Sigmoid colon (tissue), 7 donors: ENCODE measurements around the gene BACE2. TPM values are rescaled to one million over a fixed set of nuclear protein-coding genes. Genes with fewer than 3 reads are reported as not detected.
"Not testable (repeated sequence)": the region's sequence is repeated elsewhere in the genome, so short reads cannot be mapped to it uniquely, and the experiment has no call there.

Experiments used
- DNase-seq: peaks from one replicate; pipeline ENCODE4 v3.0.0-alpha.2; 2019
- H3K27ac ChIP-seq, 4 donors: fragments of 200-600 bp; sonication (generic); one replicate each; pipeline ENCODE4 v1.5.1; 2016 to 2019; ENCODE audit warnings: mild to moderate bottlenecking in 1 of 4
- H3K27me3 ChIP-seq, 3 donors: fragments of 200-600 bp; sonication (generic); one replicate each; pipeline ENCODE4 v1.5.1; 2019; ENCODE audit warnings: mild to moderate bottlenecking in 1 of 3
- H3K36me3 ChIP-seq, 4 donors: fragments of 200-600 bp; sonication (generic); one replicate each; pipeline ENCODE4 v1.5.1; 2016 to 2019
- H3K4me1 ChIP-seq, 4 donors: fragments of 200-600 bp; sonication (generic); one replicate each; pipeline ENCODE4 v1.5.1; 2017 to 2019
- H3K4me3 ChIP-seq, 4 donors: fragments of 200-600 bp; sonication (generic); one replicate each; pipeline ENCODE4 v1.5.1; 2017 to 2019; ENCODE audit warnings: mild to moderate bottlenecking in 2 of 4, moderate library complexity in 1 of 4
- H3K9me3 ChIP-seq, 4 donors: fragments of 200-600 bp in 3 of 4; sonication (generic) in 3 of 4; one replicate each; pipeline versions ENCODE4 v1.5.1 to v1.6.1; 2013 to 2019
- EP300 ChIP-seq, 4 donors: sonication (generic); formaldehyde crosslinking; IDR thresholded peaks; one replicate each; pipeline ENCODE4 v1.6.1; 2017; ENCODE audit warnings: antibody characterized with exemption in 4 of 4
- POLR2A ChIP-seq, 2 donors: fragments of 450-650 bp; IDR thresholded peaks; one replicate each; pipeline ENCODE4 v1.6.1; 2016; ENCODE audit warnings: antibody characterized with exemption in 2 of 2, mild to moderate bottlenecking in 2 of 2, moderate library complexity in 2 of 2
- POLR2AphosphoS5 ChIP-seq, 4 donors: sonication (generic); formaldehyde crosslinking; IDR thresholded peaks; one replicate each; pipeline ENCODE4 v1.6.1; 2017; ENCODE audit warnings: antibody characterized with exemption in 4 of 4
- WGBS, 2 donors: extraction: QIAGEN DNeasy Blood & Tissue Kit; methylation state at CpG; one replicate each; pipeline ENCODE4 v1.1.7; 2013; 5-methylcytosine and 5-hydroxymethylcytosine counted together
- intact Hi-C: fragments of 100-400 bp; cut with DNase I; formaldehyde crosslinking; loops from one replicate; pipeline ENCODE4 v1.15.1; 2023
- polyA plus RNA-seq, 3 donors: library from polyadenylated mRNA; stranded (reverse); fragments of 200-250 nt; gene quantifications; one replicate each; pipeline ENCODE4 v1.2.3, GENCODE V29; 2013
- total RNA-seq, 4 donors: library from RNA; depleted of rRNA; stranded (reverse); fragments of >200 nt; gene quantifications; one replicate each; pipeline ENCODE4 v1.1.0, GENCODE V29; 2016
- TF ChIP-seq, protein P1 (sequence below), 4 experiments: fragments of 450-650 bp in 3 of 4; fragments of 200-600 bp in 1 of 4; IDR thresholded peaks; one replicate each; pipeline ENCODE4 v1.5.1; 2016 to 2019; ENCODE audit warnings: antibody characterized with exemption in 4 of 4, mild to moderate bottlenecking in 3 of 4, moderate library complexity in 2 of 4
- donor health status: healthy with polysubstance abuse.
- donor health status: Bipolar disorder and iron deficiency.
- donor health status: healthy.

Gene BACE2
- total and polyA plus RNA-seq, 7 donors, result 12.0 to 204 (median 52.8) TPM

GRCh38 chr21:41251961-41252642 lies 84.1 kb downstream of the BACE2 start:
- intact Hi-C loops, result no loop called here
- WGBS, 2 donors, result 85 to 93% methylated on average over 12 of the region's 12 CpGs
- H3K4me3 ChIP-seq, result no peak overlapping the region
- H3K36me3 ChIP-seq, result peaks cover 19 to 87% (median 44%) of the 10 kb centered on the region in 4 donors
- no peaks in the 10 kb centered on the region for H3K27me3 ChIP-seq
- H3K4me1 ChIP-seq, result no peaks in the 10 kb centered on the region
- no peak overlapping the region for H3K27ac ChIP-seq
- TF ChIP-seq, protein P1, sequence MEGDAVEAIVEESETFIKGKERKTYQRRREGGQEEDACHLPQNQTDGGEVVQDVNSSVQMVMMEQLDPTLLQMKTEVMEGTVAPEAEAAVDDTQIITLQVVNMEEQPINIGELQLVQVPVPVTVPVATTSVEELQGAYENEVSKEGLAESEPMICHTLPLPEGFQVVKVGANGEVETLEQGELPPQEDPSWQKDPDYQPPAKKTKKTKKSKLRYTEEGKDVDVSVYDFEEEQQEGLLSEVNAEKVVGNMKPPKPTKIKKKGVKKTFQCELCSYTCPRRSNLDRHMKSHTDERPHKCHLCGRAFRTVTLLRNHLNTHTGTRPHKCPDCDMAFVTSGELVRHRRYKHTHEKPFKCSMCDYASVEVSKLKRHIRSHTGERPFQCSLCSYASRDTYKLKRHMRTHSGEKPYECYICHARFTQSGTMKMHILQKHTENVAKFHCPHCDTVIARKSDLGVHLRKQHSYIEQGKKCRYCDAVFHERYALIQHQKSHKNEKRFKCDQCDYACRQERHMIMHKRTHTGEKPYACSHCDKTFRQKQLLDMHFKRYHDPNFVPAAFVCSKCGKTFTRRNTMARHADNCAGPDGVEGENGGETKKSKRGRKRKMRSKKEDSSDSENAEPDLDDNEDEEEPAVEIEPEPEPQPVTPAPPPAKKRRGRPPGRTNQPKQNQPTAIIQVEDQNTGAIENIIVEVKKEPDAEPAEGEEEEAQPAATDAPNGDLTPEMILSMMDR (IDR thresholded peaks at IDR 0.05), result no peak
- TF ChIP-seq POLR2AphosphoS5 (IDR thresholded peaks at IDR 0.05), result no peak
- no peak for TF ChIP-seq EP300 (IDR thresholded peaks at IDR 0.05)
- TF ChIP-seq POLR2A (IDR thresholded peaks at IDR 0.05), result no peak
- H3K9me3 ChIP-seq, result peaks cover 0 to 7% (median 0%) of the 10 kb centered on the region in 4 donors
- no peak for DNase-seq

DNA sequence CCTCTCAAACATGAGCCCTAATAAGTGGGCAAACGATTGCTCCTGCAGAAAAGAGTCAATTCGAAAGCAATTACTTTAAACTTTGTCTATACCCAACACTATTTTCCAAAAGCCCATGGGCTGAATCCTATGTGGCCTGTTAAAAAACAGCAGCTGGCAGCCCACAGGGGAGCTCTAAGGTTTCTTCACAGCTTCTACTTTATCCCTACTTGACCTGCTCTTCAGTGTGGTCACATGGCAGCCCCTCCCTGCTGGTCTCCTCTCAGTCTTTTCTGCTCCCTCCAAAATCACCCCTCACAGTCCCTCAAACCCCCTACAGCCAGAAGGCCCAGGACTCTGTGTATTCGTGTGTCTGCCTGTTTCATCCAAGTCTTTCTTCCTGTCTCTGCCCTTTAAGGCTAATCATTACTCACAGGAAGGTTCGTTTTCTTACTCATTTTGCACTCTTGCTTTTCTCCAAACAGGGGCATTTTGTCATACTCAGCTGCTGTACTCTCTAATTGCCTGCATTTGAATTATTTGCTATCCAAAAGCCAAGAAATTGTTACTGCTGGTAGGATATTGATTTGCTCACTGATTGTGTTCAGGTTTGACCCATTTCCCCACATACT lies 86.2 kb downstream of the BACE2 start:
- intact Hi-C loops, result no loop called here
- WGBS, 2 donors, result 65 to 81% methylated on average over 4 of the region's 4 CpGs
- no peak for TF ChIP-seq POLR2AphosphoS5 (IDR thresholded peaks at IDR 0.05)
- TF ChIP-seq EP300 (IDR thresholded peaks at IDR 0.05), result no peak
- no peak for TF ChIP-seq POLR2A (IDR thresholded peaks at IDR 0.05)
- TF ChIP-seq, protein P1 (IDR thresholded peaks at IDR 0.05), result no peak
- H3K9me3 ChIP-seq, result peaks cover 0 to 7% (median 0%) of the 10 kb centered on the region in 4 donors
- DNase-seq, result no peak
- H3K4me1 ChIP-seq, result no peaks in the 10 kb centered on the region
- H3K36me3 ChIP-seq, result peaks cover 14 to 74% (median 36%) of the 10 kb centered on the region in 4 donors
- no peaks in the 10 kb centered on the region for H3K27me3 ChIP-seq
- H3K27ac ChIP-seq, result no peak overlapping the region
- H3K4me3 ChIP-seq, result no peak overlapping the region

- H3K4me3 ChIP-seq, result no peak overlapping the region
- no peak for DNase-seq
- TF ChIP-seq EP300 (IDR thresholded peaks at IDR 0.05), result no peak
- no peak for TF ChIP-seq POLR2A (IDR thresholded peaks at IDR 0.05)
- TF ChIP-seq, protein P1 (IDR thresholded peaks at IDR 0.05), result no peak
- TF ChIP-seq POLR2AphosphoS5 (IDR thresholded peaks at IDR 0.05), result no peak
- no peaks in the 10 kb centered on the region for H3K27me3 ChIP-seq
- H3K36me3 ChIP-seq, result peaks cover 14 to 64% (median 37%) of the 10 kb centered on the region in 4 donors
- 90 to 97% methylated on average over 9 of the region's 9 CpGs for WGBS, 2 donors
- H3K4me1 ChIP-seq, result no peaks in the 10 kb centered on the region
- intact Hi-C loops, result no loop called here
- H3K9me3 ChIP-seq, result peaks cover 0 to 7% (median 0%) of the 10 kb centered on the region in 4 donors
- no peak overlapping the region for H3K27ac ChIP-seq
These were observed 87.2 kb downstream of the BACE2 start for GRCh38 chr21:41255190-41255589.

DNA sequence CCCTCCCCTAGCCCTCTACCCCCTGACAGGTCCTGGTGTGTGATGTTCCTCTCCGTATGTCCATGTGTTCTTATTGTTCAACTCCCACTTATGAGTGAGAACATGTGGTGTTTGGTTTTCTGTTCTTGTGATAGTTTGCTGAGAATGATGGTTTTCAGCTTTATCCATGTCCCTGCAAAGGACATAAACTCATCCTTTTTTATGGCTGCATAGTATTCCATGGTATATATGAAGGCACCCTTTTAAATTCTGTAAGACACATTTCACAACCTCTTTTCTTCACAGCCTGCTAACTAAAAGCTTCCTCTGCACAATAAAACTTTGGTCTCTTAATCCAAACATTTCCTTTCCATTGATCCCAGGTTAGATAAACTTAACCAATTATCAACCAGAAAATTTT lies 88.3 kb downstream of the BACE2 start:
- H3K4me3 ChIP-seq, H3K27ac ChIP-seq, H3K4me1 ChIP-seq, DNase-seq, H3K27me3 ChIP-seq, H3K9me3 ChIP-seq, intact Hi-C loops: not testable (repeated sequence)
- peaks cover 9 to 55% (median 34%) of the 10 kb centered on the region in 4 donors for H3K36me3 ChIP-seq
- WGBS, 2 donors, result 95 to 100% methylated on average over 1 of the region's 1 CpG

DNA sequence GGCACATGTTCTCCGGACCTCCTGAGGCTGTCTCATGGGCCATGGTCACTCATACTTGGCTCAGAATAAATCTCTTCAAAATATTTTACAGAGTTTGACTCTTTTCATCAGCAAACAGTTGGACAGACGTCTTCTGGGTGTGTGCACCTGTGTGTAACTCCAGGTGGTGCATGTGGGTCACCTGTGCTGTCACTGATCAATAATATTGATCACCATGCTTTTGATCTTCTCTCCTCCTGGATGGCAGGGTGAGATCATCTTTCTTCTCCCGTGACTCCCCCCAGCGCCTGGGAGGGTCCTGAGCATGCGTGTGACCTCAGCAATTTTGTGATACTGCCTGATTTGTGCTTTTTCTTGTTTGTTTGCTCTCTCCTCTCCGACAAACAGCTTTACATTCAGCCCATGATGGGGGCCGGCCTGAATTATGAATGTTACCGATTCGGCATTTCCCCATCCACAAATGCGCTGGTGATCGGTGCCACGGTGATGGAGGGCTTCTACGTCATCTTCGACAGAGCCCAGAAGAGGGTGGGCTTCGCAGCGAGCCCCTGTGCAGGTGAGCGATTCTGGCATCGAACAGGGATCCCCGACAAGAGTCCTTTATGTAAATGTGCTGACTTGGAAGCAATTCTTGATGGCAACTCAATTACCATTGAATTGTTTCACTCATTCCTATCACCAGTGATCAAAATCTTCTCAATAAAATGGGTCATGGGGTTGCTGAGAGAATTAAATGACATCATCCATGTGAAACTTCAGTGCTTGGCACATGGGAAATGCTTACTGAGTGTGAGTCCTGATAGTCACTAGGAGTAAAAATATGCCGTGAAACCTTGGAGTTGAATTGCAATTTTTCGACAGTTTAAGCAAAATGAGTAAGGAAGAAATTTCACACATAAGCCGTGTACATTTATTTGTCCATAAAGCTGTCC lies 89.1 kb downstream of the BACE2 start:
- WGBS, 2 donors, result 94 to 97% methylated on average over 22 of the region's 22 CpGs
- Histone ChIP-seq H3K36me3 (peaks cover 6 to 47% (median 27%) of the 10 kb centered on the region in 4 donors), H3K27ac (no peak overlapping the region), H3K4me3 (no peak overlapping the region), H3K9me3 (peaks cover 0 to 7% (median 0%) of the 10 kb centered on the region in 4 donors), H3K27me3 (no peaks in the 10 kb centered on the region), H3K4me1 (no peaks in the 10 kb centered on the region)
- DNase-seq, result no peak
- intact Hi-C loops, result no loop called here
- TF ChIP-seq POLR2A (IDR thresholded peaks at IDR 0.05) (no peak), POLR2AphosphoS5 (IDR thresholded peaks at IDR 0.05) (no peak), EP300 (IDR thresholded peaks at IDR 0.05) (no peak)
- TF ChIP-seq, protein P1 (IDR thresholded peaks at IDR 0.05), result no peak
